Gastroesophageal sphincter (tissue), 4 donors: ENCODE data around the gene SLC22A5. TPM values are rescaled to one million over a fixed set of nuclear protein-coding genes. Genes with fewer than 3 reads are reported as not detected.

Experiments used
- ATAC-seq: fragments of 150-250 bp; one replicate; pipeline ENCODE4 v1.9.1; 2016; ENCODE audit warnings: mild to moderate bottlenecking, moderate library complexity
- H3K27ac ChIP-seq, 4 donors: fragments of 200-600 bp; sonication (generic) in 3 of 4; 1 replicate in 3 of 4; 2 replicates in 1 of 4; pipeline ENCODE4 v1.5.1; 2016 to 2019
- H3K27me3 ChIP-seq: fragments of 200-600 bp; sonication (generic); one replicate; pipeline ENCODE4 v1.5.1; 2019
- H3K36me3 ChIP-seq, 2 donors: fragments of 200-600 bp; sonication (generic); one replicate each; pipeline ENCODE4 v1.5.1; 2019; ENCODE audit warnings: control low read depth in 1 of 2
- H3K4me1 ChIP-seq, 3 donors: fragments of 200-600 bp; sonication (generic); 1 replicate in 2 of 3; 2 replicates in 1 of 3; pipeline ENCODE4 v1.5.1; 2016 to 2019; ENCODE audit warnings: control low read depth in 2 of 3
- H3K4me3 ChIP-seq, 2 donors: fragments of 200-600 bp; sonication (generic); one replicate each; pipeline ENCODE4 v1.5.1; 2019; ENCODE audit warnings: mild to moderate bottlenecking in 1 of 2, moderate library complexity in 1 of 2
- H3K9me3 ChIP-seq, 3 donors: fragments of 200-600 bp; sonication (generic); one replicate each; pipeline ENCODE4 v1.5.1; 2017 to 2019; ENCODE audit warnings: control low read depth in 2 of 3
- EP300 ChIP-seq: sonication (generic); formaldehyde crosslinking; IDR thresholded peaks from one replicate; pipeline ENCODE4 v1.6.1; 2017; ENCODE audit warnings: antibody characterized with exemption, mild to moderate bottlenecking
- POLR2A ChIP-seq, 2 donors: fragments of 450-650 bp; IDR thresholded peaks; one replicate each; pipeline ENCODE4 v1.6.1; 2017; ENCODE audit warnings: antibody characterized with exemption in 2 of 2, mild to moderate bottlenecking in 2 of 2, moderate library complexity in 1 of 2
- POLR2AphosphoS5 ChIP-seq: sonication (generic); formaldehyde crosslinking; IDR thresholded peaks from one replicate; pipeline ENCODE4 v1.6.1; 2017; ENCODE audit warnings: antibody characterized with exemption
- WGBS, 2 donors: methylation state at CpG; one replicate each; pipeline ENCODE4 v1.1.5; 2018; ENCODE audit warnings: low coverage in 1 of 2; 5-methylcytosine and 5-hydroxymethylcytosine counted together
- total RNA-seq, 4 donors: library from RNA; depleted of rRNA; stranded (reverse); fragments of >200 nt; gene quantifications; one replicate each; pipeline ENCODE4 v1.1.0, GENCODE V29; 2016
- TF ChIP-seq, protein P1 (sequence below), 4 experiments: fragments of 200-600 bp in 2 of 4; fragments of 450-650 bp in 2 of 4; sonication (generic) in 1 of 4; IDR thresholded peaks; one replicate each; pipeline ENCODE4 v1.5.1; 2017 to 2019; ENCODE audit warnings: antibody characterized with exemption in 4 of 4, mild to moderate bottlenecking in 2 of 4, moderate library complexity in 2 of 4

The SLC22A5 gene
- total RNA-seq, 4 donors from 2014 or later, result 6.5 to 9.6 (median 7.5) TPM

DNA sequence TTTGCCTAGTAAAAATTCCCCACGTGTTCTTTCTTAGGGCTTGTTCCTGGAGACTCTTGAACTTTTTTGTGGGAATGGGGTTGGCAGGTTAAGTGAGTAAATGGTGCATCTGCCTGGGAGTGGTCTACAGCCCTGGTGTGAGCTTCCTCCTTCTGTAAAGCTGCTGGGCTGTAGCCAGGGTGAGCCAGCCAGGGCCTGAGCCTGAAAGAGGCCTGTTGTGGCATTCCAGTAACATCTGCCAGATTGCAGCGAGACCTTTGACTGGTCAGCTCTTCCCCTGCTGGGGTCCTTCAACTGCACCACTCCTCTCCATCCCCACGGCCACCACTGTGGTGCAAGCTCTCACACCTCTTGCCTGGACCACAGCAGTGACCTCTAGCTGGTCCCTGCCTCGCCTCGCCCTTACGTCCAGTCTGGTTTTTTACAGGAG, 47.5 kb downstream of the SLC22A5 start:
- H3K4me3 ChIP-seq, result no peak overlapping the region
- TF ChIP-seq EP300 (no peak), POLR2A (IDR thresholded peaks at IDR 0.05) (no peak), POLR2AphosphoS5 (no peak)
- TF ChIP-seq, protein P1, sequence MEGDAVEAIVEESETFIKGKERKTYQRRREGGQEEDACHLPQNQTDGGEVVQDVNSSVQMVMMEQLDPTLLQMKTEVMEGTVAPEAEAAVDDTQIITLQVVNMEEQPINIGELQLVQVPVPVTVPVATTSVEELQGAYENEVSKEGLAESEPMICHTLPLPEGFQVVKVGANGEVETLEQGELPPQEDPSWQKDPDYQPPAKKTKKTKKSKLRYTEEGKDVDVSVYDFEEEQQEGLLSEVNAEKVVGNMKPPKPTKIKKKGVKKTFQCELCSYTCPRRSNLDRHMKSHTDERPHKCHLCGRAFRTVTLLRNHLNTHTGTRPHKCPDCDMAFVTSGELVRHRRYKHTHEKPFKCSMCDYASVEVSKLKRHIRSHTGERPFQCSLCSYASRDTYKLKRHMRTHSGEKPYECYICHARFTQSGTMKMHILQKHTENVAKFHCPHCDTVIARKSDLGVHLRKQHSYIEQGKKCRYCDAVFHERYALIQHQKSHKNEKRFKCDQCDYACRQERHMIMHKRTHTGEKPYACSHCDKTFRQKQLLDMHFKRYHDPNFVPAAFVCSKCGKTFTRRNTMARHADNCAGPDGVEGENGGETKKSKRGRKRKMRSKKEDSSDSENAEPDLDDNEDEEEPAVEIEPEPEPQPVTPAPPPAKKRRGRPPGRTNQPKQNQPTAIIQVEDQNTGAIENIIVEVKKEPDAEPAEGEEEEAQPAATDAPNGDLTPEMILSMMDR (IDR thresholded peaks at IDR 0.05), result no peak
- H3K36me3 ChIP-seq, result peaks cover 0 to 9% of the 10 kb centered on the region in 2 donors
- no peaks in the 10 kb centered on the region for H3K9me3 ChIP-seq
- H3K27me3 ChIP-seq, result no peaks in the 10 kb centered on the region
- peak overlapping the region; percentile 40 to 99 (median 84) for H3K27ac ChIP-seq
- peaks cover 17 to 100% (median 61%) of the 10 kb centered on the region in 3 donors for H3K4me1 ChIP-seq
- ATAC-seq, result peak; percentile 29
- 64 to 73% methylated on average over 6 of the region's 6 CpGs for WGBS, 2 donors

DNA sequence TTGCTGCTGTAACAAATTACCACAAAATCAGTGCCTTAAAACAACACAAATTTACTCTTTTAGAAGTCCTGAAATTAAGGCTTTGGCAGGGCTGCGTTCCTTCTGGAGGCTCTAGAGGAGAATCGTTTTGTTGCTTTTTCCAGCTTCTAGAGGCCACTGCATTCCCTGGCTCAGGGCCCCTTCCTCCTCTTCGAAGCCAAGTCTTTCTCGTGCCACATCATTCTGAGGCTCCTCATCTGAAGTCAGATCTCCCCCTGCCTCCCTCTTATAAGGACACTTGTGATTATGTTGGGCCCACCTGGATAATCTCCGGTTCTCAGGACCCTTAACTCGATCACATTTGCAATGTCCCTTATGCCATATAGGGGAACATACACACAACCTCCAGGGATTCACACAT, 48.0 kb downstream of the SLC22A5 start:
- ATAC-seq, result no peak
- Histone ChIP-seq H3K27ac (peak overlapping the region; percentile 40 to 99 (median 84)), H3K27me3 (no peaks in the 10 kb centered on the region), H3K36me3 (peaks cover 0 to 9% of the 10 kb centered on the region in 2 donors), H3K4me1 (peaks cover 17 to 100% (median 61%) of the 10 kb centered on the region in 3 donors), H3K4me3 (no peak overlapping the region), H3K9me3 (no peaks in the 10 kb centered on the region)
- WGBS, 2 donors, result 54 to 63% methylated on average over 6 of the region's 6 CpGs
- TF ChIP-seq POLR2A (IDR thresholded peaks at IDR 0.05), result no peak
- TF ChIP-seq EP300, result no peak
- TF ChIP-seq, protein P1 (IDR thresholded peaks at IDR 0.05), result no peak
- TF ChIP-seq POLR2AphosphoS5, result no peak

DNA sequence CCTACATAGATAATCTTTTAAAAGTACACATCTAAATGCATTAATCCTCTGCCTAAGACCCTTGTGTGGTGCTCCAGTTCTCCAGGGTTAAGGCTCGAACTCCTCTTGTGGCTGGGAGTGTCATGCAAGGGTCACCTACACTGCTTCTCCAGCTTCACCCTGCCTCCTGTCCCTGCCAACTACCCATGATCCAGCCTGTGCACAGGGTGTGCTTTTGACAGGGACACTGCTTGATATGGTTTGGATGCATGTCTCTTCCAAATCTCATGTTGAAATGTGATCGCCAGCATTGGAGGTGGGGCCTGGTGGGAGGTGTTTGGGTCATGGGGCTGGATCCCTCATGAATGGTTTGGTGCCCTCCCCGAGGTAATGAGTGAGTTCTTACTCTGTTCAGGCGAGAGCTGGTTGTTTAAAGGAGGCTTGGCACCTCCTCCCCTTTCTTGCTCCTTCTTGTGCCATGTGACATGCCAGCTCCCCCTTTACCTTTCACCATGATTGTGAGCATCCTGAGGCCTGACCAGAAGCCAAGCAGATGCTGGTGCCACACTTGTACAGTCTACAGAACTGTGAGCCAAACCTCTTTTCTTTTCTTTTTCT, 48.5 kb downstream of the SLC22A5 start:
- H3K36me3 ChIP-seq, result peaks cover 0 to 9% of the 10 kb centered on the region in 2 donors
- H3K27me3 ChIP-seq, result no peaks in the 10 kb centered on the region
- peak overlapping the region; percentile 2 to 99 (median 84) for H3K27ac ChIP-seq
- ATAC-seq, result no peak
- H3K4me3 ChIP-seq, result no peak overlapping the region
- no peaks in the 10 kb centered on the region for H3K9me3 ChIP-seq
- TF ChIP-seq, protein P1 (IDR thresholded peaks at IDR 0.05), result no peak
- no peak for TF ChIP-seq POLR2AphosphoS5
- TF ChIP-seq EP300, result no peak
- TF ChIP-seq POLR2A (IDR thresholded peaks at IDR 0.05), result no peak
- peaks cover 22 to 100% (median 65%) of the 10 kb centered on the region in 3 donors for H3K4me1 ChIP-seq
- 86% methylated on average over 1 of the region's 4 CpGs; no CpG with 5 or more reads in 1 of the 2 donors for WGBS, 2 donors

DNA sequence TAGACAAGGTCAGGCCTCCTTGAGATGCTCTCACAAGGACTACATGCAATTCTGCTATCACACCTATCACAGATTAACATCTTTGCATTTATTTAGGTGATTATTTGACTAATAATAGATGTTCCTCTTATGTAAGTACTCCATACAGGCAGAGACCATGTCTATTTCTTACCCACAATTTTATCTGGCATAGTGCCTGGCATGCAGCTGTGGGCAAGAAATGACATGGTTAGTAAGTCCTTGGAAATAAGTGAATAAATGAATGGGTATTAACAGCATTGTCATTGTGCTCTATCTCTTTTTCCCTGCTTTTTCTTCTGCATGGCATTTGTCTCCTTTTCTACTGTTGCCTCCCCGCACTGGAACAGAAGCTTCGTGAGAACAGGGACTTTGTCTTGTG, 49.4 kb downstream of the SLC22A5 start:
- WGBS, 2 donors, result 69 to 81% methylated on average over 2 of the region's 2 CpGs
- Histone ChIP-seq H3K9me3 (no peaks in the 10 kb centered on the region), H3K27ac (peak overlapping the region; percentile 10 to 99 (median 87)), H3K4me3 (no peak overlapping the region), H3K27me3 (no peaks in the 10 kb centered on the region), H3K4me1 (peaks cover 27 to 100% (median 73%) of the 10 kb centered on the region in 3 donors), H3K36me3 (peaks cover 0 to 9% of the 10 kb centered on the region in 2 donors)
- ATAC-seq, result no peak
- no peak for TF ChIP-seq POLR2A (IDR thresholded peaks at IDR 0.05)
- TF ChIP-seq, protein P1 (IDR thresholded peaks at IDR 0.05), result no peak
- no peak for TF ChIP-seq POLR2AphosphoS5
- TF ChIP-seq EP300, result no peak
